Hepatocyte (in vitro differentiated cells): Measurements from ENCODE around the gene FST.

Experiments used
- EZH2 ChIP-seq: fragments of 200-600 bp; sonication (generic); IDR thresholded peaks from 2 replicates; pipeline ENCODE4 v1.6.1; 2016; ENCODE audit warnings: antibody characterized with exemption, mild to moderate bottlenecking, borderline replicate concordance
- EZH2phosphoT487 ChIP-seq: fragments of 200-600 bp; sonication (generic); IDR thresholded peaks from one replicate; pipeline ENCODE4 v1.6.1; 2018; ENCODE audit warnings: antibody characterized with exemption, mild to moderate bottlenecking, low read depth, moderate library complexity; ENCODE audit not compliant: unreplicated experiment, severe bottlenecking
- TF ChIP-seq, protein P1 (sequence below): fragments of 200-600 bp; sonication (generic); IDR thresholded peaks from 2 replicates; pipeline ENCODE4 v1.5.1; 2016; ENCODE audit warnings: antibody characterized with exemption, mild to moderate bottlenecking; ENCODE audit not compliant: poor library complexity

DNA sequence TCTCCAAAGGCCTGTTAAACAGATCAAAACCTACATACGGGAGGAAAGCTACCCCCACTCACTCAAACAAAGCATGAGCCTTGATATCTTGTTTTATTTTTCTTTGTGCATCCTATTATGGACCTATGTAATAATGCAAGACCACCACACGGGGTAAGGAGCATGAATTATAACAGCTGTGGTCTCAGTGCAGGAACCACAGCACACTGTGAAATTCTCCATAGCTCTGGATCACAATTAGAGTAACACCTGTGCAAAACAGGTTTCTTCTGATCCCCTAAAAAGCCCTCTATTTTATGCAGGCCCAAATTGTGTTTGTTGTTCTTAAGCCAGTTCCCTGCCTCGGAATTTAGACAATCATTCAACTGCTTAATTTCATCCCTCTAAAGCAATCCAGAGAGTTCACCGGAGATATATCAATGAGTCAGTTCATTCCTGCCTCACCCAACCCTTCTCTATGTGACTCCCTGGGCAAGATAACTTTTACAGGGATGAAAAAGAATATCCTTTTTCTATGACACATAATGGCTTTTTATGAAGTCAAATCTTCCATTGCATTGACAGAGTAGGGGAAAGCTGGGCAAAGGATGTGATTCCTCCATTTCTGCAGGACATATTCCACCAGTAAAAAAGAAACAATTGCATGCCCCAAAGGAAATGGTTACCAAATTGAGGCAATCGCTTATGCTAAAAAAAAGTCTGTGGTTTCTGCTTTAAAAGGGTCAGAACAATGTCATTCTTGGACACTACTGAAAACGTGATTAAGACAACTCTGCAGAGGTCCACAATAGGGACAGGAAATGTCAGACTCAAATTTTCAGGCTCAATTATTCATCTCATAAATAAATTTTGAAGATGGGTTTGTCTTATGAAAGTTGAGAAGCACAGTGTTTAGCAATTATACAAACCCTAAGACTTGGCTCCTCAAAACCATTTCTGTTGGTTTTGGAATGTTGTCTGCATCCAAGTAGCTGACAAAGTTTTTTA, 41.6 kb upstream of the FST start:
- TF ChIP-seq, protein P1, sequence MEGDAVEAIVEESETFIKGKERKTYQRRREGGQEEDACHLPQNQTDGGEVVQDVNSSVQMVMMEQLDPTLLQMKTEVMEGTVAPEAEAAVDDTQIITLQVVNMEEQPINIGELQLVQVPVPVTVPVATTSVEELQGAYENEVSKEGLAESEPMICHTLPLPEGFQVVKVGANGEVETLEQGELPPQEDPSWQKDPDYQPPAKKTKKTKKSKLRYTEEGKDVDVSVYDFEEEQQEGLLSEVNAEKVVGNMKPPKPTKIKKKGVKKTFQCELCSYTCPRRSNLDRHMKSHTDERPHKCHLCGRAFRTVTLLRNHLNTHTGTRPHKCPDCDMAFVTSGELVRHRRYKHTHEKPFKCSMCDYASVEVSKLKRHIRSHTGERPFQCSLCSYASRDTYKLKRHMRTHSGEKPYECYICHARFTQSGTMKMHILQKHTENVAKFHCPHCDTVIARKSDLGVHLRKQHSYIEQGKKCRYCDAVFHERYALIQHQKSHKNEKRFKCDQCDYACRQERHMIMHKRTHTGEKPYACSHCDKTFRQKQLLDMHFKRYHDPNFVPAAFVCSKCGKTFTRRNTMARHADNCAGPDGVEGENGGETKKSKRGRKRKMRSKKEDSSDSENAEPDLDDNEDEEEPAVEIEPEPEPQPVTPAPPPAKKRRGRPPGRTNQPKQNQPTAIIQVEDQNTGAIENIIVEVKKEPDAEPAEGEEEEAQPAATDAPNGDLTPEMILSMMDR, result no peak
- TF ChIP-seq EZH2 (no peak), EZH2phosphoT487 (no peak)
